KMS-11 (cell line): ENCODE results near the gene PAGE2B.

Source experiments
- H2AFZ ChIP-seq: fragments of 200-600 bp; sonication (generic); 2 replicates; pipeline ENCODE4 v1.6.1; 2016; ENCODE audit warnings: antibody characterized with exemption, mixed run types, low read depth
- H3K27ac ChIP-seq: fragments of 200-600 bp; sonication (generic); 2 replicates; pipeline ENCODE4 v1.6.1; 2016; ENCODE audit warnings: mild to moderate bottlenecking, mixed run types
- H3K27me3 ChIP-seq: fragments of 200-600 bp; sonication (generic); 2 replicates; pipeline ENCODE4 v1.6.1; 2017; ENCODE audit warnings: mild to moderate bottlenecking, low read depth, mixed run types, moderate library complexity; ENCODE audit not compliant: insufficient read depth
- H3K36me3 ChIP-seq: fragments of 200-600 bp; sonication (generic); 2 replicates; pipeline ENCODE4 v1.6.1; 2017; ENCODE audit warnings: mild to moderate bottlenecking, mixed run types; ENCODE audit not compliant: insufficient read depth
- H3K4me1 ChIP-seq: fragments of 200-600 bp; sonication (generic); 2 replicates; pipeline ENCODE4 v1.6.1; 2016; ENCODE audit warnings: mild to moderate bottlenecking, low read depth, mixed run types; ENCODE audit not compliant: poor library complexity, severe bottlenecking
- H3K4me2 ChIP-seq: fragments of 200-600 bp; sonication (generic); 2 replicates; pipeline ENCODE4 v1.7.0; 2016; ENCODE audit warnings: mild to moderate bottlenecking, mixed run types
- H3K4me3 ChIP-seq: fragments of 200-600 bp; sonication (generic); IDR thresholded peaks from 2 replicates; pipeline ENCODE4 v1.6.1; 2017; ENCODE audit warnings: low read depth, low read length, mixed read lengths; ENCODE audit not compliant: insufficient read depth
- H3K79me2 ChIP-seq: fragments of 200-600 bp; sonication (generic); 2 replicates; pipeline ENCODE4 v1.6.1; 2016; ENCODE audit warnings: low read depth, mixed run types; ENCODE audit not compliant: insufficient read depth
- H3K9ac ChIP-seq: fragments of 200-600 bp; sonication (generic); 2 replicates; pipeline ENCODE4 v1.6.1; 2016; ENCODE audit warnings: mild to moderate bottlenecking, mixed run types
- H4K20me1 ChIP-seq: fragments of 200-600 bp; sonication (generic); 2 replicates; pipeline ENCODE4 v1.6.1; 2016; ENCODE audit warnings: mild to moderate bottlenecking, mixed run types; ENCODE audit not compliant: insufficient read depth
- CTCF ChIP-seq: fragments of 200-600 bp; sonication (generic); conservative IDR thresholded peaks from 2 replicates; pipeline ENCODE4 v1.6.1; 2017; ENCODE audit warnings: low read depth, mild to moderate bottlenecking, antibody characterized with exemption, low read length, moderate library complexity, mixed read lengths

Gene PAGE2B

GRCh38 chrX:55120761-55121358 lies 46.0 kb downstream of the PAGE2B start:
- no peaks in the 10 kb centered on the region for H3K79me2 ChIP-seq
- H3K9ac ChIP-seq = no peak overlapping the region
- no peak overlapping the region for H3K27ac ChIP-seq
- H4K20me1 ChIP-seq = no peaks in the 10 kb centered on the region
- no peak overlapping the region for H2AFZ ChIP-seq
- H3K4me1 ChIP-seq = no peaks in the 10 kb centered on the region
- no peak overlapping the region for H3K4me2 ChIP-seq
- no peak for TF ChIP-seq CTCF
- no peaks in the 10 kb centered on the region for H3K27me3 ChIP-seq
- no peak overlapping the region for H3K4me3 ChIP-seq
- no peaks in the 10 kb centered on the region for H3K36me3 ChIP-seq

GRCh38 chrX:55123900-55124299 lies 49.1 kb downstream of the PAGE2B start:
- H2AFZ ChIP-seq = no peak overlapping the region
- H3K27me3 ChIP-seq = no peaks in the 10 kb centered on the region
- H3K9ac ChIP-seq = no peak overlapping the region
- H3K4me2 ChIP-seq = no peak overlapping the region
- no peak for TF ChIP-seq CTCF
- no peak overlapping the region for H3K27ac ChIP-seq
- no peak overlapping the region for H3K4me3 ChIP-seq
- H3K4me1 ChIP-seq = no peaks in the 10 kb centered on the region
- no peaks in the 10 kb centered on the region for H3K79me2 ChIP-seq
- H3K36me3 ChIP-seq = no peaks in the 10 kb centered on the region
- no peaks in the 10 kb centered on the region for H4K20me1 ChIP-seq

GRCh38 chrX:55127692-55128091 lies 52.9 kb downstream of the PAGE2B start:
- no peak overlapping the region for H3K9ac ChIP-seq
- H3K4me1 ChIP-seq = no peaks in the 10 kb centered on the region
- H3K79me2 ChIP-seq = no peaks in the 10 kb centered on the region
- no peak overlapping the region for H3K4me3 ChIP-seq
- no peak overlapping the region for H3K27ac ChIP-seq
- H3K27me3 ChIP-seq = no peaks in the 10 kb centered on the region
- TF ChIP-seq CTCF = no peak
- no peak overlapping the region for H3K4me2 ChIP-seq
- no peak overlapping the region for H2AFZ ChIP-seq
- H4K20me1 ChIP-seq = no peaks in the 10 kb centered on the region
- no peaks in the 10 kb centered on the region for H3K36me3 ChIP-seq
